GM12892 (cell line): Measurements from ENCODE around the gene MACROD1.

Experiments used
- DNase-seq: peaks from one replicate; pipeline ENCODE4 v3.0.0; 2011; ENCODE audit not compliant: insufficient read length
- FAIRE-seq: peaks from 2 replicates; lab custom pipeline; 2011; peaks lifted over from hg19 to GRCh38; lab: Jason Lieb, UNC
- POLR2A ChIP-seq: IDR thresholded peaks from 2 replicates; pipeline ENCODE4 v1.6.1; 2011; ENCODE audit warnings: low read depth, low read length, control low read depth
- POLR2AphosphoS5 ChIP-seq: IDR thresholded peaks from 2 replicates; pipeline ENCODE4 v1.6.1; 2011; ENCODE audit warnings: low read depth, low read length, control low read depth
- TAF1 ChIP-seq: IDR thresholded peaks from 2 replicates; pipeline ENCODE4 v1.6.1; 2011; ENCODE audit warnings: low read depth, mild to moderate bottlenecking, control low read depth, low read length, borderline replicate concordance

MACROD1 gene

DNA sequence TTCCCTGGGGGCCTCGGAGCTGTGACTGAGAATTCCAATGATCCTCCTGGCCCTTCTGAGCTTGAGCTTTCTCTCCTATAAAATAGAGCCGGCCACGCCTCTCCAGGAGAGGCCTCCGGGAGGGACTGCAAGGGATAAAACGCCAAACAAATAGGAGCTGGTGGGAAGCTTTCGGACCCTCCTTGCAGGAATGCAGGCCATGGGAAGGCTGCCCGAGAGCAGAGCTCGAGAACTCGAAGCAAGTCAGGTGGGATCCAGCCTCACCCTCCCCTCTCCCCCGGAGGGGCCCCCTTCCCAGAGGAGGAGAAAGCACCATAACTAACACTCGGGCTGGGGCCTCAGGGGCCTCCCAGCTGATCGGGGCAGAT, 95.6 kb downstream of the MACROD1 start:
- no peak for TF ChIP-seq POLR2A
- TF ChIP-seq TAF1 = no peak
- TF ChIP-seq POLR2AphosphoS5 = no peak
- FAIRE-seq (no peak), DNase-seq (no peak)

DNA sequence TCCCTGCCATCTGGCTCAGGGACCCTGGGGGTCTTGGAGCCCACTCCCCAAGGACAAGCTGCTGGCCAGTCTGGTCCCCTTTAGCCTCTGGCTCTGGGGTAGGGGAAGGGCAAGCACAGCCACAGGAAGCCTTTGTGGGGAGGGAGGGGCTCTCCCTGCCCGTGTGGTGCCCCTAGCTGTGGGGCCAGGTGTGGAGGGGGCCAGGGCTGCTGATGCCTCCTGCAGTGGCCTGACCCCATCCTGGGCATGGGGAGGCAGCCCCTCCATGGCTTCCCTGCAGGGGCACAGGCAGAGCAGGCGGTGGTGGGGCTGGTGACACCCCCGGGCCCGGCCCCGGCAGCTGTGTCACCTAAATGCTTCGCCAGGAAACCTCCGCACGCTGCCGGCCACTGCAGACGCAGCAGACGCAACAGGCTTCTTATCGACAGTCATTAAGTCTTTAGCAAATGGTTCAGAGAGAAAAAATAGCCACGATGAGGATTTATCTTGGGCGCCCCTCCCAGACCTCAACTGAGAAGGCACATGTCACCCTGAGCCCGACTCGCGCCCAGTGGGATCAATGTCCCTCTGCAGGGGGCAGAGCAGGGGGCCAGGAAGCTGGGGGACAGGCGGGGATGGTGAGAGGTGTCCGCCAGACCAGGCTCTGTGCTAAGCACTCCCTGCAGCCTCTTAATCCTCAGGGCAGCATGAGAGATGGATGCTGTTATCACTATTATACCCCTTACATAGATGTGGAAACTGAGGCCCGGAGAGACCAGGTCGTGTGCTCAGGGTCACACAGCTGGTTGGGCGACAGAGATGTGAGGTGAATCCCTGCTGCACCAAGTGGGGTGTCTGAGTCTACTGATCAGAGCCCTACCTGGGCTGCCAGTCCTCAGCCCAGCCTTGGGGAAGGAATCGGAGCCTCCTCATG, 96.3 kb downstream of the MACROD1 start:
- TF ChIP-seq TAF1 = no peak
- no peak for TF ChIP-seq POLR2AphosphoS5
- no peak for TF ChIP-seq POLR2A
- FAIRE-seq = no peak

DNA sequence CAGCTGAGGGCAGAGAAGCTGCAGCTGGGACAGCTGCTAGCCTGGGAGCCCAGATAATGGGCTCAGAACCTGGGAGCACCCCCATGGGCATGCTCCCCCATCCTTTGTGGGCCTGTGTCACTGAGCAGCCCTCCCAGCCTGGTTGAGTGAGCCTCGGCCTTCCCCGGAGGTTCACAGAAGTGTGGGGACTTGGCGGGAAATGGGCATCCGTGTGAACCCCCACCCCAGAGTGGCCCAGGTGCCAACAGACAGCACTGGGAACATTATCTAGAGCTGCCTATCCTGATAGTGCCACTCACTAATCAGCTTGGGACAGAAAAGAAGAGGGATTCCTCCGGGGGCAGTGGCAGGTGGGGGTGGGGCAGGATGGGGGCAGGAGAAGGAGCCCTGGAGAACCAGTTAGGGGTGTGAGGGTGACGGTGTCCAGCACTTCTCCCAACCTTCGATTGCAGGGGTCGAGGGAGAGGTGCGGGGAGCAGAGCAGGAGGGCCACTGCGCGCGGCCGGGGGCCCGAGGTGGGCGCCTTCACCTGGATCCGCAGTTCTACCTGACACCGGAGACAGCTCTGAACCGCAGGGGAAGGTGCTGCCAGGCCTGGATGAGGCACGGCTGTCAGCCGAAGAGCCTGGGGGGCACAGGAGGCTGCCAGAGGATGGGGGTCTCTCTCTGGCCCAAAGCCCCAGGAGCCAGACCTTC, 97.1 kb downstream of the MACROD1 start:
- FAIRE-seq = no peak
- no peak for DNase-seq
- TF ChIP-seq POLR2AphosphoS5 = no peak
- TF ChIP-seq POLR2A = no peak
- TF ChIP-seq TAF1 = no peak

More for the DNA sequence above, 96.3 kb downstream of the MACROD1 start:
- no peak for DNase-seq

DNA sequence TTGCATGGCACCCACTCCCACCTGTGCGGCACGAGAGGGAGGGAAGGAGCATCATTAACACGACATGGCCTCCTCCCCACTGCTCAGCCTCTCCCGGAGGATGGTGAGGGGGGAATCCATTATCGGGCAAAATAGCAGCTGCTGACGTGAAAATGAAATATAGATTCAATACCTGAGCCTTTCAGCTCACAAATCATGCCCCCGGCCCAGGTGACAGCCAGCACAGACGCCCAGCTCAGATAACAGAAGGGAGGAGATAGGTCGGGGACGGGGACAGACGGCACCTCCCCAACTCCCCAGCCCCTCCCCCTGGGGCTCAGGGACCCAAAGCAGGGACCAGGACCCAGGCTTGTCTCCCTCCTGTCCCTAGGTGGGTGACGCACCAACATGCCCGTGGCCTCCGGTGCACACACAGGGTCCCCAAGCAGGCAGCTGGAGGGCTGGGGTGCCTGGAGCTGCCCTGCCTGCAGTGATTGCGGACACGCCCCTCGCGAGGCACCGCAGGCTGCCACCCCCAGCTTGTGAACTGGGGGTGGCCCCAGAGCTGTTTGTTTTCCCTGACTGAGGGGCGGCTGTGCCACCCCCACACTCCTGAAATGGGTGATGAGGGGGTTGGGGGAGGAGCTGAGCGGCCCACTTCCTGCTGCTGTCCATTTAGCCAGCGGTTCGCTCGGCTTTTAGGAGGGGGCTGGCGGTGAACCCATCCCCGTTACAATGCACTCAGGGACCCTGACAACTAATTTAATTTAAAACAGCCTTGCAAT, 98.5 kb downstream of the MACROD1 start:
- no peak for DNase-seq
- no peak for TF ChIP-seq TAF1
- TF ChIP-seq POLR2AphosphoS5 = no peak
- TF ChIP-seq POLR2A = no peak
- FAIRE-seq = no peak

DNA sequence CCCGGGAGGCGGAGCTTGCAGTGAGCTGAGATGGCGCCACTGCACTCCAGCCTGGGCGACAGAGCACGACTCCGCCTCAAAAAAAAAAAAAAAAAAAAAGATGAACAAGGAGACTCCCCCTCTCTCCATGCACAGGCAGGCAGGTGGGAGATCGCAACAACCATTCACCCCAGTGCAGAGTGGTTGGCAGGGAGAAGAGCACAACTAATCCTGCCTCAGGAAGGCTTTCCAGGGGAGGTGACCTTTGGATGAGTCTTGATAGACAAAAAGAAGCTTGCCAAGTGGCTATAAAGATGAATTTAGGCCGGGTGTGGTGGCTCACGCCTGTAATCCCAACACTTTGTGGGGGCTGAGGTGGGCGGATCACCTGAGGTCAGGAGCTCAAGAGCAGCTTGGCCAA, 100.2 kb downstream of the MACROD1 start:
- TF ChIP-seq POLR2A = no peak
- TF ChIP-seq POLR2AphosphoS5 = no peak
- no peak for TF ChIP-seq TAF1
- FAIRE-seq (no peak), DNase-seq (no peak)

DNA sequence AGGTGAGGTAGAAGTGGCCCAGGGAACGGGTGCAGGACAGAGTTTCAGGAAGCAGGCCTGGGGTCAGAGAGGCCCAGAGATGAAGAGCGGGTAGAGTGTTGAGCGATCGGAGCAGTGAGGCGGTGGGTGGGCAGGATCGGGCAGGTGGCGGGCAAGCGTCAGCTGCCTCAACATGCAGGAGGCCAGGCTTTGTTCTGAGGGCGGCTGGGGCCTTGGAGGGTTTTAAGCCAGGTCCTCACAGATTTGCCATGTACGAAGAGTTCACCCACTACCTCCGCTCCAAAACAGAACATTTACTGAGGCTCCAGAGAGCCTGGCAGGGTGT, 100.8 kb downstream of the MACROD1 start:
- TF ChIP-seq POLR2A = no peak
- TF ChIP-seq POLR2AphosphoS5 = no peak
- no peak for TF ChIP-seq TAF1
- FAIRE-seq = no peak

DNA sequence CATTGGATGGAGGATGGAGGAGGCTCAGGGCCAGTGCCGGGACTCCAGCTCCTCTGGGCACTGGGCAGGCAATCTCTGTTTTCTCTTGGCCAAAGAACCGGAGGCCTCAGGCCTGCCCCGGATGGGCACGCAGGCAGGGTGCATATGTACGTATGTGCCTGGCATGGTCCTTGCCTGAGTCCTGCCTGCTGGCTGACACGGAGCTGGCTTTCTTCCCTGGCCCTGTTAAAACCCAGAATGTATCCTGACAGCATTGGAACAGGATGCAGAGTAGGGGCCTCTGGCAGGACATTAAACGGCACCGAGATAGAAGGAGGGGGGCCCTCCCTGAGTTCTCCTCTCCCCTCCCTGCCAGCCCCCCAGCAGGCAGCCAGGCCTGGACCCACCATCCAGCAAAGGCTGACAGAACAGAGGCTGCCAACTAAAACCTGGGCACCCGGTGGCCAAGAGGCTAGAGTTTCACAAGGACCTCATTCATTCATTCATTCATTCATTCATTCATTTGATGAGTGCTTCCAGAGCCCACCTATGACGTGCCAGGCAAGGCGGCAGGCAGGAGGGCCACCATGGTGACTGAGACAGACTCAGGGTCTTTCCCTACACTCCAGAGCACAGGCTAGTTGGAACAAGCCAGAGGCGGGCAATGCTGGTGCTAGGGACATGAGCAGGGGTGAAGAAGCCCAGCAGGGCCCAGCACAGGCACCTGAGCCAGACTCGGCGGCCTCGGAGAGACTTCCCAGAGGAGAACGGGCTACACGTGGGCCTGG, 101.4 kb downstream of the MACROD1 start:
- FAIRE-seq (no peak), DNase-seq (no peak)
- TF ChIP-seq TAF1 (no peak), POLR2AphosphoS5 (no peak), POLR2A (no peak)

More for the DNA sequence above, 100.8 kb downstream of the MACROD1 start:
- no peak for DNase-seq

DNA sequence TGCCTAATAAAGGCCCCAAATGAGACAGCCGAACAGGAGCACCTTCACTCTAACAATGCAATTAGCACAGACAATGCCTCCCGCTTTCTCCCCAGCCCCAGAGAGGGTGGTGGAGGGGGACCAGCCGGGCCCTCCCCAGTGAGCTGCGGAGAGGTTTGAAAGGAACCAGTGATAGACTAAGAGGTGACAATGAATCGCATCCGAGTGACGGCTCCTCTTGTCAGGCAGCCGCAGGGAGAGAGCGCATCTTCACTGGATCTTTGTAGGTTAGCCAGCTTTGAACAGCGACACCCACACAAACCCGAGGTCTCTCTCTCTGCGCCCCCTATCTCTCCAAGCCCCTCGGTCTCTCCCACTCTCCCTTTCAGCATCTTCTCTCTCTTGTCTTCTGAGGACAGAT, 102.1 kb downstream of the MACROD1 start:
- TF ChIP-seq TAF1 = no peak
- no peak for TF ChIP-seq POLR2A
- no peak for TF ChIP-seq POLR2AphosphoS5
- FAIRE-seq (no peak), DNase-seq (no peak)

DNA sequence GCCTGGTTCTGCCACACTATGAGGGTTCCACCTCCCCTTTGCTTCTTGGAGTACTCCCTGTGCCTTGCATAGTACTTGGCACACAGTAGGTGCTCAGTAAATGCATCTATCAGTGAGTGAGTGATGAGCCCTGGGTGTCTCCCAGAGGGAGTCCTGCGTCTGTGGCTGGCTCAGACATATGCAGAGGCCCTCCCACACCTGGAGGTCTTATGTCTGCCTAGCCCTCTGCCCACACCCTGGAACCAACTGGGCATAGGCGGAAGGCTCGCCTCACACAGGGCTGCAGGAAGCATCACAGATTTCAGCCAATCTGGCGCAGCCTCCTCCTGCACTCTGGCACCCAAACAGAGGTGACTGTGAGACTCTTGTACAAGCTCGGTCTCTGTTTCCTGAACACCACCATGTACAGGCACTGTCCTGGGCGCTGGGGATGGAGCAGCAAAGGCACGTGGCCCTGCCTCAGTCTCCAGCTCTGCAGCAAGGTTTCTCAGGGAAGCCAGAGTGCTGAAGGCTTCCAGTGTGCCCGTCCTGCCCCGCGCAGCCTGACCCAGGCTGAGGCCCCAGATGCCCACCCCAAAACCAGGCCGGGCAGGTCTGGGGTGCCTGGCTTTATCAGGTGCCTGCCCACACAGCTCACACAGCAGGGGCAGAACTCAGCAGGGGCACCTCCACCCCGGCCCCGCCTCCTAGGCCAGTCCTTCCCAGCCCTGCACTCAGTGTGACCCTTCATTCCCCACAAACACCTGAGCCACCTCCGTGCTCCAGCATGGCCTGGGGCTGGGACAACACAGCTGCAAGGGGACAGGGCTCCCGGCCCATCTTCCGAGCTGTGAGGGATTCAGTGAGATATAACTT, 103.5 kb downstream of the MACROD1 start:
- TF ChIP-seq POLR2A = no peak
- TF ChIP-seq TAF1 = no peak
- DNase-seq (no peak), FAIRE-seq (no peak)
